Hippocampal formation (tissue), 2 donors: ENCODE results near the gene CCNG1.
"Not testable (repeated sequence)": the region's sequence is repeated elsewhere in the genome, so short reads cannot be mapped to it uniquely, and the experiment has no call there.

Experiments used
- DNase-seq, 2 donors: peaks; one replicate each; lab custom pipeline; 2025; lab: John Stamatoyannopoulos, UW

Gene CCNG1

GRCh38 chr5:163437309-163438182, at the start of gene CCNG1:
Gene CCNG1 (plus strand): TSS chr5:163437595. CDS start chr5:163439257, 1,662 bp downstream.
- peak; percentile 95 to 96 for DNase-seq

GRCh38 chr5:163395792-163396191, 41.6 kb upstream of the CCNG1 start:
- DNase-seq = no peak

- DNase-seq = not testable (repeated sequence)
These were observed 40.5 kb upstream of the CCNG1 start for GRCh38 chr5:163396818-163397340.

GRCh38 chr5:163397354-163397753, 40.0 kb upstream of the CCNG1 start:
- DNase-seq = no peak

- no peak for DNase-seq
These were observed 37.5 kb upstream of the CCNG1 start for GRCh38 chr5:163399923-163400322.

- DNase-seq = no peak
These were observed 36.1 kb upstream of the CCNG1 start for GRCh38 chr5:163401271-163401670.

- DNase-seq = no peak
These were observed 35.4 kb upstream of the CCNG1 start for GRCh38 chr5:163402007-163402406.

GRCh38 chr5:163404364-163405173, 32.8 kb upstream of the CCNG1 start:
- no peak for DNase-seq

GRCh38 chr5:163407034-163407655, 30.2 kb upstream of the CCNG1 start:
- DNase-seq = no peak

GRCh38 chr5:163408311-163408923, 29.0 kb upstream of the CCNG1 start:
- peak; percentile 44 to 86 for DNase-seq

GRCh38 chr5:163409384-163409783, 28.0 kb upstream of the CCNG1 start:
- DNase-seq = no peak

GRCh38 chr5:163410505-163410904, 26.9 kb upstream of the CCNG1 start:
- DNase-seq = no peak

- not testable (repeated sequence) for DNase-seq
These were observed 21.7 kb upstream of the CCNG1 start for GRCh38 chr5:163415673-163416072.

- DNase-seq = no peak
These were observed 12.6 kb upstream of the CCNG1 start for GRCh38 chr5:163424836-163425235.

- not testable (repeated sequence) for DNase-seq
These were observed 11.3 kb upstream of the CCNG1 start for GRCh38 chr5:163426128-163426527.

GRCh38 chr5:163432544-163432943, 4.9 kb upstream of the CCNG1 start:
- DNase-seq = no peak

- no peak for DNase-seq
These were observed 4.1 kb upstream of the CCNG1 start for GRCh38 chr5:163433271-163433670.

- DNase-seq = no peak
These were observed 3.0 kb upstream of the CCNG1 start for GRCh38 chr5:163434401-163434866.

GRCh38 chr5:163436515-163436914, 880 bp upstream of the CCNG1 start:
- no peak for DNase-seq

GRCh38 chr5:163437011-163437308, 435 bp upstream of the CCNG1 start:
- DNase-seq = no peak

GRCh38 chr5:163439092-163439425, 1.7 kb downstream of the CCNG1 start:
- no peak for DNase-seq

- DNase-seq = no peak
These were observed 3.6 kb downstream of the CCNG1 start for GRCh38 chr5:163440954-163441353.
